Fibroblast of skin of right quadriceps (primary cell): ENCODE data around the gene PLXNA1.

Experiments
- DNase-seq: peaks from one replicate; pipeline ENCODE4 v3.0.0-alpha.2; 2013

Gene PLXNA1

GRCh38 chr3:126968391-126969390 lies 14.2 kb upstream of the PLXNA1 start:
- DNase-seq, result no peak

- peak; percentile 35 for DNase-seq
Observed at GRCh38 chr3:126969586-126969985, 13.3 kb upstream of the PLXNA1 start.

GRCh38 chr3:126970101-126970500 lies 12.8 kb upstream of the PLXNA1 start:
- DNase-seq, result no peak

- no peak for DNase-seq
Observed at GRCh38 chr3:126970921-126971320, 12.0 kb upstream of the PLXNA1 start.

- peak; percentile 13 for DNase-seq
Observed at GRCh38 chr3:126971891-126972351, 11.0 kb upstream of the PLXNA1 start.

- DNase-seq, result no peak
Observed at GRCh38 chr3:126972866-126973265, 10.0 kb upstream of the PLXNA1 start.

GRCh38 chr3:126973814-126974213 lies 9.1 kb upstream of the PLXNA1 start:
- DNase-seq, result no peak

GRCh38 chr3:126974756-126975155 lies 8.2 kb upstream of the PLXNA1 start:
- DNase-seq, result no peak

GRCh38 chr3:126976906-126977305 lies 6.0 kb upstream of the PLXNA1 start:
- no peak for DNase-seq

- no peak for DNase-seq
Observed at GRCh38 chr3:126977821-126978220, 5.1 kb upstream of the PLXNA1 start.

GRCh38 chr3:126978291-126978690 lies 4.6 kb upstream of the PLXNA1 start:
- DNase-seq, result no peak

- DNase-seq, result no peak
Observed at GRCh38 chr3:126979046-126979628, 3.8 kb upstream of the PLXNA1 start.

- DNase-seq, result no peak
Observed at GRCh38 chr3:126980266-126980811, 2.6 kb upstream of the PLXNA1 start.

GRCh38 chr3:126982126-126982470 lies 817 bp upstream of the PLXNA1 start:
- no peak for DNase-seq

- DNase-seq, result no peak
Observed at GRCh38 chr3:126983276-126983652, 349 bp downstream of the PLXNA1 start.

- DNase-seq, result peak; percentile 27
Observed at GRCh38 chr3:126983653-126984390, 907 bp downstream of the PLXNA1 start.

- no peak for DNase-seq
Observed at GRCh38 chr3:126984391-126985131, 1.6 kb downstream of the PLXNA1 start.

GRCh38 chr3:126985132-126985985 lies 2.4 kb downstream of the PLXNA1 start:
- no peak for DNase-seq

GRCh38 chr3:126986001-126986400 lies 3.1 kb downstream of the PLXNA1 start:
- DNase-seq, result peak; percentile 25

GRCh38 chr3:126987129-126987528 lies 4.2 kb downstream of the PLXNA1 start:
- DNase-seq, result no peak

GRCh38 chr3:126987596-126987995 lies 4.7 kb downstream of the PLXNA1 start:
- no peak for DNase-seq
